GM04504 (cell line): ENCODE data around the gene SLC30A2.

Experiments used
- DNase-seq: peaks from one replicate; pipeline ENCODE4 v3.0.0-alpha.2; 2012; ENCODE audit warnings: low read depth

The SLC30A2 gene

DNA sequence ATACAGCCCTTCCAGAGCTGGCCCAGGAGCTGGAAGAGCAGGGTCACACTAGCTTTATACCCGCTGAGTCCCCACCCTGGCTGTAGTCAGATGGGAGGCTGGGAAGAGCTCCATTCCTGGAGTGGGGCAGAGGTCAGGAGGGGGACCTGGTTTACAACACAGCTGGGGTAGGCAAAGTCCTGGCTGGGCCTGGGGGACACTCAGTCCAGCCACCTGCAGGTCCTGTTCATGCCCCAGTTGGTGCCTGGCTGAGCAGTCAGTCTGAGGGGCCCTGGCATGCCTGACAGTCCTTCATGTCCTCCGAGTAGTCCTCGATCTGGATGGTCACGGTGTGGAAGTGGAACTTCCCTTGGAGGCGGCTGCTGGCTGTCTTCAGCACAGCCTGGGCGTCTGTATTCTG lies 7.0 kb downstream of the SLC30A2 start:
- no peak for DNase-seq

DNA sequence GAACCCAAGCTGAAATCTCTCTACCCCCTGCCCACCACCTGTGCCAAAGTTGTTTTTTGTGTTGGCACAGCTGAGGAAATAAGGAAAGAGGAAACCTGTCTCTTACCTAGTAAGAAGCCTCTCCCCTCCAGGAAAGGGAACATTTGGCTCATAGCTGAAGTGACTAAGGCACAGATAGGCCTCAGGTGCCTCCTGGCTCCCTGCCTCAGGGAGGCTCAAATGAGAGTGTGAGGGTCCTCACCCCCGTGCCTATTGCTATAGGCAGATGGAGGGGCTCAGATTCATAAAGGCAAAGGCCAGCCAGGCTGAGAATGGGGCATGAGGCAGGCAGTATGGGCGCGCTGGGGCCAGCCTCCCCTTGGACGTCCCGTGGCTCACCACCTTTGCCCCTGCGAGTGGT lies 7.4 kb downstream of the SLC30A2 start:
- DNase-seq, result no peak

DNA sequence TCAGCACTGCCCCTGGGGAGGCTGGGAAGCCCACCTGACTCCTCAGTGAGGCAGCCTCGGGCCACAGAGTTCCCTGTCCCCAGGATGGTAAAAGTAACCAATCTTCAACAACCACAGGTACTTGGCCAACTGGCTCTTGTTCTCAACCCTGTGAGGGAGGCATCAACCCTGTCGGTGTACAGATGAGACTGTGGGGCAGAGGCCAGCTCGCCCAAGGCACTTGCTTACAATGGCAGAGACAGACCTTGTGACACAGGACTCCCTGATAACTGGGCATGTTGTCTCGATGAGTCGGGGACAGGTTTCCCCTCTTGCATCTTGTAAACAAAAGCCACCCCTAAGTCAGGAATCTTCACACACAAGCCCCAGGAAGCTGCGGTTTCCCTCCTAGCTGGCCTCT lies 8.0 kb downstream of the SLC30A2 start:
- no peak for DNase-seq

DNA sequence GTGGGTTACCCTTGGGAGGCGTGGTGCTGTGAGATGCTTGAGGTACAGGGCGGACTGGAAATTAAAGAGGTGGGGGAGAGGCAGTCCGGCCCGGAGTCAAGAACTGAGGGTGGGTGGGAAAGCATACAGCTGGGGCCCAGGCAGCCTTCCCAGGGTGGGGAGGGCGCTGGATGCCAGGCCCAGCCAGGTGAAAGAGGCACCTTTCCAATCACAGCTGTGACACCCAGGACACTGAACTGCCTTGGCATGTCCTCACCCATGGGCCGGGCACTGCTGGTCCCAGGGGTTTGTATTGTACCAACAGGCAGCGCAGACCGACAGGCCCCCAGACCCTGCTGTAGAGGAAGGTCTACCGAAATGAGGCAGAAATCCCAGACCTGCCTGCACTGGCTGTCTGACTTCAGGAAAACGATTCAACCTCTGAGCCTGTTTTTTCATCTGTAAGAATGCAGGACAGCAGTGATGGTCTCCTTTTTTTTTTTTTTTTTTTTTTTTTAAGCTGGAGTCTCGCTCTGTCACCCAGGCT lies 9.1 kb downstream of the SLC30A2 start:
- DNase-seq, result no peak

DNA sequence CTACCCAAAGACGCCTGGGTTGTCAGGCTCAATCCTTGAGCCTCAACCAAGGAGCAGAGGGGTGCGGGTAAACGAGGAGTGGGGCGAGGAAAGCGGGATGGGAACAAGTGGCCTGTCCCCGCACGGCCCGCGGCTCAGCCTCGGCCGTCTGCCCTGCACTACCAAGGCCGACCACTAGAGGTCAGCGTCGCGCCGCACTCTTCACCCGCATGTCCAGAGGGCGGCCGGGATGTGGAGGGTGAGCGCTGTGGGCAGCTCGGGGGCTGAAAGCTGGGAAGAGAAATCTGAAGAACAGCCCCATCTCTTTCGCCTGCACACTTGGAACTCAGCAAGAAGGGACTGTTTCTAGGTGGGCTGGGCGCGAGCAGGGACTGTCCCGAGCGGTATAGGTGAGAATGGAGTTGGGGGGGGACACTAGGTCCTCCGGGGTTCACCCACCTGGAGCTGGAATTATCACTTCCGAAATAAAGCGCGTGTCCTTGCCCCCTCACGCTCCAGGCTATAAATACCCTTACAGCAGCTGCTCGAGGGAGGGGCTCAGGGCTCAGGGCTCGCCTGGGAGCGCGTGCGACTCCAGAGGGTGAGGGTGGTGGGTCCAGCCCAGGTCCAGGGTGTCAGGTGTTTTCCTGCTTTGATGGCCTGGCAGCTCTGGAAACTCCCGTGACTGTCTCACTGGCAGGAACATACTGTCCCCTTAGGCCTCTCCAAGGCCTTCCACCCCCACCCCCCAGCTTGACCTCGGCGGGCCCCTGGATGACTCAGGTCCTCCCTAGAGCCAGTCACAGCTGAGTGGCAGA lies 9.8 kb downstream of the SLC30A2 start:
- no peak for DNase-seq

DNA sequence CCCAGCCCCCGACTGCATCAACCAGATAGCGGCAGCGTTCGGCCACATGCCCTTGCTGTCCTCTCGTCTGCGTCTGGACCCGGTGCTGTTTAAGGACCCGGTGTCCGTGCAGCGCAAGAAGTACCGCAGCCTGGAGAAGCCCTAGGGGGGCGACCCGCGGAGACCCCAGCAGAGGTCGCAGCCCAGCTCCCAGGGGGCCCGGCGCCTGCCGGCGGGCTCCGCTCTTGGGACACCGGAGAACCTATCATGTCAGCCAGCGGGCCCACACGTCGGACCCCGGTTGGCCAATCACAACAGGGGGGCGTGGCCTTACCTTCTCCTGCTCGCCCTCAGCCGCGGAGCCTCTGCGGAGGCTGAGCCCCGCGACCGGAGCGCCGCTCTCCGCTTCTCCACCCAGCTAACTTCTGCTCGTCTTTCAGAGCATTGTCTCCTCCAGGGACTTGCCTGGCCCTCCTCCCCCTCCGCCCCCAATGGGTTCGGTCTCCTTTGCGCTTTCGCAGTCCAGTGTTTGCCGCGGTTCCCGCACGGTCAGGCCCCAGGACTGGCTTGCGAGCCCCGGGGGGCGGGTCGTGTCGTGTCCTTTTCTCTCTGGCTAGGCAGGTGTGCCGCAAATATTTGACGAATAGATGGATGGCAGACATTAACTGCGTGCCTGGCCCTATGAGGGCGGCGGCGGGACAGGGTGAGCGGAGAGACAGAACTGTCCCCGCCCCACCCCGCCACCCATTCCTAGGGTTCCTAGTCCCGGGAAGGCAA lies 10.5 kb downstream of the SLC30A2 start:
- peak; percentile 71 for DNase-seq

DNA sequence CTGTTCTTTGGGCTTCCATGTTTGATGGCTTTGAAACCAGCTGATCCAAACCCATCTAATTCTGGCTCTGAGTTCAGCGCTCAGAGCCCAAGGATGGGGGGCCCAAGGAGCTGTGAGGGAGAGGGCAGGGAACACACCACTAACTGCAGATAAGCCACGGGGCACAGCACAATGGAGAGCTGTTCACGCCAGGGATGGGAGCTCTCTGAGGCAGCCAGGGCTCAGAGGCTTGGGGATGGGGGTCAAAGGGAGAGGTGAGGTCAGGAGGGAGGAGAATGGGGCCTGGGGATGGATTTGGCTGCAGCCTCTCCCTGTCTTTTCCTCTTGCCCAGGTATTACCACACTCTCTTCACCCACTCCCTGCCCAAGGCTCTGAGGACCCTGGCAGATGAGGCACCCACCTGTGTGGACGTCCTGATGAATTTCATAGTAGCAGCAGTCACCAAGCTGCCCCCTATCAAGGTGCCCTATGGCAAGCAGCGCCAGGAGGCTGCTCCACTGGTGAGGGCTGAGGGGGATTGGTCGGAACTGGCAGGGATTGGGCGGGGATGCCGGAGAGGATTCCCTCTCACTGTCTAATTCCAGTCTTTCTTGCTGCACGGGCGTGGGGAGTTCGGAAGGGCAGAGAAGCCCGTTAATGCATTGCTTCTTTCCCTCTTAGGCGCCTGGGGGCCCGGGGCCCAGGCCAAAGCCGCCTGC lies 11.3 kb downstream of the SLC30A2 start:
- DNase-seq, result no peak

DNA sequence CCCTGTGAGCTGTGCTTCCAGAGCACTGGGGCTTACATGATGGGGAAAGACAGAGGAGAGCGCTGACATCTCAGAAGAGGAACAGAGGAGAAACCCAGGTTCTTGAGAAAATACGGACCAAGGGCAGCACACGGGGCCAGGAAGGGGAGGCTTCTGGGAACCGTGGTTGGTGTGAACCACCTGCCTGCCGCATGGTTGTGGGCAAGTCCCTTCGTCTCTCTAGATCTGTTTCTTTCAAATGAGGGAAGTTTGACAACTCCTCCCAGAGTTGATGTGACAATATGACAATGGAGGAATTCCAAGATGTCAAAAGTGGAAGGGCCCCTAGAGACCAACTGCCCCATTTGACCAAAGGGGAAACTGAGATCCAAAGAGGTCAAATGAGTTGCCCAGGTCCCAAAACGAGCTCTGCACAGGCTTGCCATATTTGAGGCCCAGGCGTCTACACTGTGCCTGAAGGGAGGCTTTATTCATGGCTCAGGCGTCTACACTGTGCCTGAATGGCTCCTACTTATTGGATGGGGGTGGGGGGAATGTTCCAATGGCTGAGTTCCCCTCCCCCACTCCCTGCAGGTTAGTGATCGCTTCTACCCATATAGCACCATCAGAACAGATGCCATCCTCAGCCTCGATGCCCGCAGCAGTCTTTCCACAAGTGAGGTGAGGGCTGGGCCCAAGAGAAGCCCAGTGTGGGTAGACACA lies 13.1 kb downstream of the SLC30A2 start:
- no peak for DNase-seq

DNA sequence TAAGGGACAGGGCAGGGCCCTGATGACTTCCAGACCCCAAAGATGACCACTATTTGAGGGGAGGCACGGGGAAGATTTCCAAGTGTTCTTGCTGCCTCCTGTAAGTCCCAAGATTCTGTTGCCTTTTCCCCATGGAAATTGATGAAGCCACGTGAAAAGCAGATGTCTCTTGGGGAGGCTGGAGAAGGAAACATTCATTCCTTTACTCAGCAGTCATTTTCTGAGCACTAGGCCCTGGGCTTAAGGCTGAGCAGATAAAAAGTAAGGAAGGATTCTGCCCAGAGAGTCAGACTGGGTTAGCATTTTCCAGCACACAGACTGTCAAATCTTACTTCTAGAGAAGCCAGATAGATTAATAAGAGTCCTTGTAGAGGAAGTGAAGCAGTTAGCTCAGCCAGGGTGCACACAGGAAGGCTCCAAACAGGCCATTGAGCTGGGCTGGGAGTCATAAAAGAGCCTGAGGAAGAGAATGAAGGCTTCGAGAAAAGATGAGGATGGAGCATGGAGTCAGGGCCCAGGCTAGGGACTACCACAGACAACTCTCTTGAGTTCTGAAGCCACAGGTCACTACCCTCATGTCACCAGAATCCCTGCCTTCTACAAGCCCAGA lies 14.2 kb downstream of the SLC30A2 start:
- DNase-seq, result peak; percentile 63

DNA sequence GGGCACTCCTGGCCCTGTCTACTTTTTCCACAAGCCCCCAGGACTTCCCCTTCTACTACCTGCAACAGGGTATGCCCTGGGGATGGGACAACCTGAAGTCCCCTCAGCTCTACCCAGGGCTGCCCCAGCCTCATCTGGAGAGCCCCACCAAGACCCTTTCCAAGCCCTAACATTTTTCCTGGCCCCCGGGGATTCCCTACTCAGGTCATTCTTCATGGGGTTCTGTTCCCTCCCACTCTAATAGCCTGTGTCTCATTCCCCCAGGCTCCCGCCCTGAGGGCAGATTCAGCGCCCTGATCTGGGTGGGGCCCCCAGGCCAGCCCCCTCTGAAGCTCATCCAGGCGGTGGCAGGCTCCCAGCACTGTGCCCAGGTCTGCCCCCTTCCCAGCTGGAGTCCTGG lies 14.7 kb downstream of the SLC30A2 start:
- DNase-seq, result no peak

DNA sequence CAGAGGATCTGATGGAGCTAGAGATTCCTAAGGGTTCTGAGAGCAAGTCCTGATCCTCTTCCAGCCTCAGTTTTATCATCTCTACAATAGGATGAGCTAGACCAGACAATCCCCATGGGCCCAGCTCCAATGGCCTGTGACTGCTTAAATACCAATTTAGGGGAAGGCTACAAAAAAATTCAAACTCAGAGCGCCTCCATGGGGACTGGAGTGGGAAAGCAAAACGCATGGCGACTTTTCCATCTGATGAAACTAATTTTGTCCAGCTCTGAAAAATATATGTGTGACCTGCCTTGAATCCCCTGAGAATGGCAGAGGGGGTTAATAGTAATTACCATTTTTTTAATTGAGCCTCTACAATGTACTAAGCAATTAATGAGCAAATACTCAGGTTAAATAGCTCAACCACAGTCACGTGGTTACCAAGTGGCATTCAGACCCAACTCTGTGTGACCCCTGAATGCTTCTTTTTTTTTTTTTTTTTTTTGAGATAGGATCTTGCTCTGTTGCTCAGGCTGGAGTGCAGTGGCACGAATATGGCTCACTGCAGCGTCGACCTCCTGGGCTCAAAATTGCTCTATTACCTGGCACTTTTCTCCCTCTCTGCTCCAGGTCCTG lies 15.9 kb downstream of the SLC30A2 start:
- no peak for DNase-seq

DNA sequence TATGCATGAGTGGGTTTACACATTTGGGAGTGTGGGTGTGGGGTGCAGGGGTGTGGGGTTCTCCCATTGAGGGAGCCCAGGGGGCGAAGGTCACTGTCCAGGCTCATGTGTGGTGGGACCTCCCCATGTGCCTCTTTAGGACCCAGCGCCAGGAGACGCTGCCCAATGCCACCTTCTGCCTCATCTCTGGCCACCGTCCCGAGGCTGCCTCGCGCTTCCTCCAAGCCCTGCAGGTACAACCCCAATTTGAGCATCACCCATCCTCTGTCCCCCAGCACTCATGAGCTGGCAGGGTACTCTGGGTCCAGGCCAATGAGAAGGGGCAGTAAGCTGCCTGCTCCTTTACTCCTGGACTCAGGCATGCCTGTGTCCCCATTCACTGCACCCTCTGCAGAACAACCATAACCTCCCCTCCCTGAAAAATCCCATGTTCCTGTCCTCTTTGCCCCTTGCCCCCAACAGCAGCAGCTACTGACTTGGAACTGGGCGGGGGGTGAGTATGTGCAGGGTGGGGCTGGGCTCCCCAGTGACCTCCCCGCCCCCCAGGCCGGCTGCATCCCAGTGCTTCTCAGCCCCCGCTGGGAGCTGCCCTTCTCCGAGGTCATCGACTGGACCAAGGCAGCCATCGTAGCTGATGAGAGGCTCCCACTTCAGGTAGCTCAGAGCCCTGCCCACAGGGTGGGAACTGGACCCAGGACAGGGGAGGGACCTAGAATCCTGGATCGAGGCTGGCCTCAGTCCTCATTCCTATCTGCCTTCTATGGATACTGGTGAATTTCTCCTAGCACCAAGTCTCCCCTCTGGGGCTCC lies 16.7 kb downstream of the SLC30A2 start:
- DNase-seq, result no peak

DNA sequence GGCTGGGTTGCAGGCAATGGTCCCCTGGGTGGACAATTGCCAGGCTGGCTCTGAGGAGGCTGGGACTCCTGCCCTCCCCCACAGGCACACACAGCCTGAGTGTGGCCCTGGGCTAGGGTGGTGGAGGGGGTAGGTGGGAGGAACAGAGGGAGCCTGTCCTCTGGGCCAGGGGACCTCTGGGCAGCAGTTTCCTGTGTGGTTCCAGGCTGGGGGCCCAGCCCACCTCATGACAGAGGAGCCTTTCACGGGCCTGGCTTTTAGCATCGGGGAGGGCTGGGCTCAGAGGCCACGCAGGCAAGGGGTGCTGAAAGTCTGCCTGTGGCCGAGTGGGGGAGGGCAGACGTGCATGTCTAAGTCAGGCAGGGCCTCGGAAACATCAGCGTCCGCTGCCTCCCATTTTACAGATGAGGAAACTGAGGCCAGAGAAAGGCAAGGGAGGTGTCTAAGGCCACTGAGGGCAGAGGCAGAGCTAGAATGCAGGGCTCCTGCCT lies 17.4 kb downstream of the SLC30A2 start:
- DNase-seq, result no peak

DNA sequence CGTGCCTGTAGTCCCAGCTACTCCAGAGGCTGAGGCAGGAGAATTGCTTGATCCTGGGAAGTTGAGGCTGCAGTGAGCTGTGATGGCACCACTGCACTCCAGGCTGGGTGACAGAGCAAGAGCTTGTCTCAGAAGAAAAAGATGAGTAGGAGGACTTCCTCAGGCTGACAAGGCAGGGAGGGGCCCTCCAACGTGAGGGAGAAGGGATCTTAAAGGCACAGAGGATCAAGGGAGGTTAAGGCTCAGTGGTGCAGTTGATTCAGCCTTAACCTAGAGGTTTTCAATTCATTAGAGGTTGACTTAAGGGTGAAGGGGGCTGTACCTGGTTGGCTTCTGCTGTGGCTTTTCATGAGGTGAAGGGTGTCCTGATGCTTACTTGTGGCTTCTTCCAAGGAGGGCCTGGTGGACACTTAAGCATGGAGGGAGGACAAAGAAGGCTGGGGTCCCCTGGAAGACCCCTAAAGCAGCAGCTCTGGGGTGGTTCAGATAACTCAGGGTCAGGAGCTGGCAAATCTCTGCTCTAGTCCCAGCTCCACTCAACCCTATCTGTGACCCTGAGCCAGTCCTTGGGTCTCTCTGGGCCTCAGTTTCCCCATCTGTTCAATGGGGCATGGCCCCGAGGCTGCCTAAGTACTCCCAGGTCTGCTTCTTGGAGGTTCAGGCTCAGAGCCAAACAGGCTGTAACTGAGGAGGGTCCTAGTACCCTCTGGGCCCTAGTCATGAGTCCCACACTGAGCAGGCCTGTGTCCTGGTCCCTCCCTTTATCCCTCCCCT lies 18.0 kb downstream of the SLC30A2 start:
- no peak for DNase-seq

DNA sequence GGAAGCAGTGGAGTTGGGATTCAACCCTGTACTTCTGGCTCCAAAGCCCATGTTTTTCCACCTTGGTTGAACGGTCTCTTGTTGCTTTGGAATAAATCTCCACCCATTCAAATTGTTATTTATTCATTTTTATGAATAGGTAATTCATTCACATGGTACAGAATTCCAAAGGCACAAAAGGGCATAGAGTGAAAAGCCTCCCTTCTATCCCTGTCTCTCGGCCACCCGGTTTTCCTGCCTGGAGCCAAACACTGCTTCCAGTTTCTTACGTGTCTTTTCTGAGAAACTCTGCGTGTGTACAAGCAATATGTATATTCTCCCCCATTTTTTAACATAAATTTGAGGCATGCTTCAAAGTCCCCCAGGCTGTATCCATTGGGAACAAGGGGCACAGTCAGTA lies 20.4 kb downstream of the SLC30A2 start:
- no peak for DNase-seq

DNA sequence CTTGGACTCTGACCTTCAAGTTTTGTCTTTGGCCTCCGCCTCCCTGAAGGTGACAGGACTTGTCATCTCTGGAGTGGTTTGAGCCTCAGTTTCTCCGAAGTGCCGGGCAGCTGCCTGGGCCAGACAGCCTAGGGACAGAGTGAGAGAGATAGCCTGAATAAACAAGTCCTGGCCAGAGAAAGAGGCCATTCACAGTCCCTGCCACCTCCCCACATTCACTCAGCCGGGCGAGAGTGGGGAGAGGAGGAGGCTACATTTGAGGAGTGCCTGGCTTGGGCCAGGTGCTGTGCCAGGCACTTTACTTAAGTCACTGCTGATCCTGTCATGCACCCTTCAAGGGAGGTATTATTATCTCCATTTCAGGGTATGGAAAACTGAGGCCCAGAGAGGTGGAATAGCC lies 20.9 kb downstream of the SLC30A2 start:
- DNase-seq, result no peak

DNA sequence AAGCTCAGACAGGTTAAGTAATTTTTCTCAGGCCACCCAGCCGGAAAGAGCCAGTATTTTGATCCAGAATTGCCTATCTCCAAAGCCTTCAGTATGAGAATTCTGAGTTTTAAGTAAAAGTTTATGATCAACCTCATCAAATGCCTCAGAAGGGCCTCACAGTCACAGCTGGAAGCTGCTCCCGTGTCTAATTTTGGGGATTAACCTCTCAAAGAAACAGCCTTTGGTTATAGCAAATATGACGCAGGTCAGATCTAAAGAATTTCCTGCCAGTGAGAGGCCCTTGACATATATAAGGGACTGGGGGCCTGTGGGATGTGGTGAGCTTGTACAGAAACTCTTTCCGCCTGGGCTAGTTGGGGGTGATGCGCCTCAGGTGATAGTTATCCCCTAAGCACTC lies 22.1 kb downstream of the SLC30A2 start:
- DNase-seq, result no peak

DNA sequence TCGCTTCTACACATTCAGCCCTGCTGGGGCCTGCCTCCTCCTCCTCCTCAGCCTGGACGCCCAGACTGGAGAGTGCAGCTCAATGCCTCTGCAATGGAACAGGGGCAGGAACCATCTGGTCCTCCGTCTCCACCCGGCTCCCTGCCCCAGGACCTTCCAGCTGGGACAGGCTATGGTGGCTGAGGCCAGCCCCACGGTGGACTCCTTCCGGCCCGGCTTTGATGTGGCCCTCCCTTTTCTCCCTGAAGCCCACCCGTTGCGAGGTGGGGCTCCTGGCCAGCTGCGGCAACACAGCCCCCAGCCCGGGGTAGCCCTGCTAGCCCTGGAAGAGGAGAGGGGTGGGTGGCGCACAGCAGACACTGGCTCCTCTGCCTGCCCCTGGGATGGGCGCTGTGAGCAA lies 22.9 kb downstream of the SLC30A2 start:
- no peak for DNase-seq

DNA sequence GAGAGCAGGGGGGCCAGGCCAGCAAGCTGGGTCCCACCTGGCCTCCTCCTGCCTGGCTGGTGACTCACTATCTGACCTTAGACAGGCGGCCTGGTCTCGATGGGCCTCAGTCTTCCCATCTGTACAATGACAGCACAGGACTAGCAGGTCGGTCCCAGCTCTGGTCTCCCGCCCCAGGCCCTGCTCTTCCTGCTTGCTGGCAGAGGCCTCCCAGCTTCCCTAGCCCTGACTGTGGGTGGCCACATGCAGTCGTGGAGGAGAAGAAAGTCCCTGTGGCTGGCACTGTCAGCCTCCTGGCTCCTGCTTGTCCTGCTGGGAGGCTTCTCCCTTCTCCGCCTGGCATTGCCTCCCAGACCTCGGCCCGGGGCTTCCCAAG lies 23.5 kb downstream of the SLC30A2 start:
- DNase-seq, result no peak
